CD4-positive, alpha-beta memory T cell (primary cell): ENCODE measurements around the gene VARS2. TPM values are rescaled to one million over a fixed set of nuclear protein-coding genes. Genes with fewer than 3 reads are reported as not detected.
"Not testable (repeated sequence)": the region's sequence is repeated elsewhere in the genome, so short reads cannot be mapped to it uniquely, and the experiment has no call there.

ENCODE experiments used
- CTCF ChIA-PET: fragments of 350-600 bp; sonication (Branson Sonifier 250); formaldehyde crosslinking; loops from one replicate; lab custom pipeline; 2021; ENCODE audit warnings: inconsistent platforms; ENCODE audit not compliant: partially characterized antibody; lab: Charles Lee
- POLR2A ChIA-PET: fragments of 350-600 bp; sonication (Branson Sonifier 250); formaldehyde crosslinking; loops from one replicate; lab custom pipeline; 2021; ENCODE audit not compliant: partially characterized antibody; lab: Charles Lee
- DNase-seq, 5 donors: peaks; one replicate each; pipeline versions ENCODE4 v3.0.0 to v3.0.0-alpha.2; 2020 to 2022; ENCODE audit warnings: mixed read lengths in 1 of 5
- H3K27ac ChIP-seq: one replicate; pipeline ENCODE4 v1.7.0; 2013; ENCODE audit warnings: low read depth, low read length
- H3K27me3 ChIP-seq: 2 replicates; pipeline ENCODE4 v1.7.0; 2013; ENCODE audit warnings: mild to moderate bottlenecking, low read length, moderate library complexity; ENCODE audit not compliant: insufficient read depth
- H3K36me3 ChIP-seq: 2 replicates; pipeline ENCODE4 v1.7.0; 2013; ENCODE audit warnings: mild to moderate bottlenecking, low read length, moderate library complexity; ENCODE audit not compliant: insufficient read depth
- H3K4me1 ChIP-seq: 2 replicates; pipeline ENCODE4 v1.7.0; 2013; ENCODE audit warnings: mild to moderate bottlenecking, low read length, moderate library complexity; ENCODE audit not compliant: insufficient read depth
- H3K4me3 ChIP-seq, 2 donors: one replicate each; pipeline ENCODE4 v1.7.0; 2013; ENCODE audit warnings: low read length in 2 of 2, mild to moderate bottlenecking in 1 of 2
- H3K9me3 ChIP-seq, 2 donors: one replicate each; pipeline ENCODE4 v1.7.0; 2013; ENCODE audit warnings: low read length in 2 of 2, control low read depth in 1 of 2; ENCODE audit not compliant: control insufficient read depth in 1 of 2
- H3K27ac Mint-ChIP-seq, 7 donors: one replicate each; pipeline ENCODE4 v1.8.0; 2020 to 2021; ENCODE audit warnings: mixed read lengths in 7 of 7, mild to moderate bottlenecking in 6 of 7, inconsistent platforms in 3 of 7, moderate library complexity in 3 of 7
- H3K27me3 Mint-ChIP-seq, 2 donors: one replicate each; pipeline ENCODE4 v1.8.0; 2020 to 2021; ENCODE audit warnings: mixed read lengths in 2 of 2
- H3K36me3 Mint-ChIP-seq, 2 donors: one replicate each; pipeline ENCODE4 v1.8.0; 2020 to 2021; ENCODE audit warnings: mixed read lengths in 2 of 2, inconsistent platforms in 1 of 2, mild to moderate bottlenecking in 1 of 2
- H3K4me1 Mint-ChIP-seq, 4 donors: one replicate each; pipeline ENCODE4 v1.8.0; 2020 to 2021; ENCODE audit warnings: mixed read lengths in 4 of 4, mild to moderate bottlenecking in 1 of 4
- H3K4me3 Mint-ChIP-seq, 8 donors: one replicate each; pipeline ENCODE4 v1.8.0; 2020 to 2021; ENCODE audit warnings: mixed read lengths in 8 of 8, mild to moderate bottlenecking in 7 of 8, moderate library complexity in 6 of 8, inconsistent platforms in 3 of 8
- H3K9me3 Mint-ChIP-seq, 8 donors: one replicate each; pipeline ENCODE4 v1.8.0; 2020 to 2021; ENCODE audit warnings: mixed read lengths in 8 of 8, mild to moderate bottlenecking in 5 of 8, inconsistent platforms in 3 of 8, moderate library complexity in 1 of 8
- intact Hi-C: fragments of 100-400 bp; cut with micrococcal nuclease; formaldehyde crosslinking; loops from one replicate; pipeline ENCODE4 v1.15.1; 2023
- polyA plus RNA-seq, 2 donors: library from polyadenylated mRNA; unstranded; fragments of 300-500 nt; fragmentation: Illumina TruSeq; gene quantifications; one replicate each; pipeline ENCODE4 v1.2.3, GENCODE V29; 2021
- total RNA-seq, 2 experiments: library from RNA; stranded (reverse); gene quantifications; one replicate each; pipeline ENCODE4 v1.2.3, GENCODE V29; 2021

VARS2 gene
- total RNA-seq (10 to 100 TPM; 34.9 to 37.8 TPM), polyA plus RNA-seq (10 to 100 TPM; 16.3 to 17.0 TPM)

GRCh38 chr6:30914076-30914853 is at the start of gene VARS2:
VARS2 (plus strand) TSS chr6:30914238; CDS start chr6:30914837, 599 bp downstream.
- POLR2A ChIA-PET = interaction anchor here (0.6 to 3.3 kb wide), 19 partner anchors 9 to 1026 kb away, joined by 3 to 13 read pairs (median 4); partner anchors contain the start of genes DDR1, MRPS18B, PPP1R10 and PSORS1C1
- no peaks in the 10 kb centered on the region for H3K27me3 ChIP-seq
- peaks cover 21% of the 10 kb centered on the region for H3K4me1 ChIP-seq
- no peaks in the 10 kb centered on the region for H3K27me3 Mint-ChIP-seq
- intact Hi-C loops = loop anchor here (1.0 kb wide), 2 partner anchors 86 to 155 kb away; no protein-coding TSS in a partner anchor
- H3K9me3 Mint-ChIP-seq = no peaks in the 10 kb centered on the region
- peaks cover 15% of the 10 kb centered on the region for H3K36me3 ChIP-seq
- peak within 1 kb of the TSS; percentile 83 to 98 (median 94) for H3K27ac Mint-ChIP-seq
- peak; percentile 86 to 92 (median 89) for DNase-seq
- peaks cover 34 to 49% of the 10 kb centered on the region in 2 donors for H3K36me3 Mint-ChIP-seq
- H3K4me3 ChIP-seq = peak within 1 kb of the TSS; percentile 70 to 94
- CTCF ChIA-PET = interaction anchor here (0.8 to 4.9 kb wide), 21 partner anchors 11 to 461 kb away, joined by 3 to 34 read pairs (median 4); partner anchors contain the start of genes IER3 and PSORS1C1
- H3K4me3 Mint-ChIP-seq = peak within 1 kb of the TSS; percentile 89 to 96 (median 95)
- H3K27ac ChIP-seq = peak within 1 kb of the TSS; percentile 77
- no peaks in the 10 kb centered on the region for H3K9me3 ChIP-seq
- H3K4me1 Mint-ChIP-seq = peaks cover 24 to 47% (median 34%) of the 10 kb centered on the region in 4 donors

- H3K27ac ChIP-seq = no peak overlapping the region
- Mint-ChIP-seq H3K4me1 (no peaks in the 10 kb centered on the region), H3K27me3 (peaks cover 0 to 1% of the 10 kb centered on the region in 2 donors), H3K36me3 (peaks cover 2 to 4% of the 10 kb centered on the region in 2 donors), H3K9me3 (peaks cover 0 to 26% (median 13%) of the 10 kb centered on the region in 8 donors), H3K4me3 (no peak overlapping the region), H3K27ac (no peak overlapping the region)
- H3K4me1 ChIP-seq = no peaks in the 10 kb centered on the region
- no peak for DNase-seq
- intact Hi-C loops = no loop called here
- H3K9me3 ChIP-seq = peaks cover 0 to 7% of the 10 kb centered on the region in 2 donors
- POLR2A ChIA-PET = no interaction called here
- no peaks in the 10 kb centered on the region for H3K36me3 ChIP-seq
- no peak overlapping the region for H3K4me3 ChIP-seq
- H3K27me3 ChIP-seq = no peaks in the 10 kb centered on the region
- CTCF ChIA-PET = no interaction called here
Measured at GRCh38 chr6:30864325-30864724, 49.7 kb upstream of the VARS2 start.

- H3K4me1 ChIP-seq, H3K27ac Mint-ChIP-seq, H3K36me3 ChIP-seq, DNase-seq, H3K4me3 ChIP-seq, intact Hi-C loops, H3K9me3 ChIP-seq, H3K27me3 ChIP-seq, H3K27me3 Mint-ChIP-seq, H3K27ac ChIP-seq, POLR2A ChIA-PET, H3K4me3 Mint-ChIP-seq, CTCF ChIA-PET: not testable (repeated sequence)
- Mint-ChIP-seq H3K36me3 (peaks cover 8 to 14% of the 10 kb centered on the region in 2 donors), H3K9me3 (peaks cover 2 to 47% (median 33%) of the 10 kb centered on the region in 8 donors), H3K4me1 (peaks cover 0 to 16% (median 5%) of the 10 kb centered on the region in 4 donors)
Measured at GRCh38 chr6:30869241-30869749, 44.7 kb upstream of the VARS2 start.

- Histone ChIP-seq H3K4me1 (no peaks in the 10 kb centered on the region), H3K4me3 (no peak overlapping the region), H3K27me3 (no peaks in the 10 kb centered on the region), H3K27ac (no peak overlapping the region), H3K9me3 (peaks cover 0 to 8% of the 10 kb centered on the region in 2 donors), H3K36me3 (no peaks in the 10 kb centered on the region)
- CTCF ChIA-PET = no interaction called here
- intact Hi-C loops = no loop called here
- Mint-ChIP-seq H3K4me1 (peaks cover 0 to 16% (median 5%) of the 10 kb centered on the region in 4 donors), H3K36me3 (peaks cover 8 to 14% of the 10 kb centered on the region in 2 donors), H3K27me3 (no peaks in the 10 kb centered on the region), H3K27ac (no peak overlapping the region), H3K9me3 (peaks cover 2 to 47% (median 33%) of the 10 kb centered on the region in 8 donors), H3K4me3 (no peak overlapping the region)
- no peak for DNase-seq
- POLR2A ChIA-PET = interaction anchor here (1.3 kb wide), 1 partner anchor 49 kb away, joined by 3 read pairs; no protein-coding TSS in a partner anchor
Measured at GRCh38 chr6:30870546-30870945, 43.5 kb upstream of the VARS2 start.

GRCh38 chr6:30871592-30872183 is 42.4 kb upstream of the VARS2 start:
- no peak overlapping the region for H3K27ac ChIP-seq
- H3K27me3 ChIP-seq = no peaks in the 10 kb centered on the region
- H3K9me3 Mint-ChIP-seq = peaks cover 2 to 47% (median 33%) of the 10 kb centered on the region in 8 donors
- H3K4me3 Mint-ChIP-seq = no peak overlapping the region
- H3K4me3 ChIP-seq = no peak overlapping the region
- DNase-seq = no peak
- no peak overlapping the region for H3K27ac Mint-ChIP-seq
- ChIA-PET CTCF (interaction anchor here (1.1 kb wide), 1 partner anchor 215 kb away, joined by 3 read pairs; no protein-coding TSS in a partner anchor), POLR2A (interaction anchor here (1.3 kb wide), 1 partner anchor 50 kb away, joined by 3 read pairs; no protein-coding TSS in a partner anchor)
- H3K4me1 Mint-ChIP-seq = peaks cover 0 to 16% (median 7%) of the 10 kb centered on the region in 4 donors
- H3K27me3 Mint-ChIP-seq = no peaks in the 10 kb centered on the region
- intact Hi-C loops = no loop called here
- no peaks in the 10 kb centered on the region for H3K4me1 ChIP-seq
- peaks cover 0 to 8% of the 10 kb centered on the region in 2 donors for H3K9me3 ChIP-seq
- H3K36me3 Mint-ChIP-seq = peaks cover 8 to 14% of the 10 kb centered on the region in 2 donors
- H3K36me3 ChIP-seq = no peaks in the 10 kb centered on the region

GRCh38 chr6:30873137-30873640 is 40.8 kb upstream of the VARS2 start:
- Mint-ChIP-seq H3K4me3 (no peak overlapping the region), H3K9me3 (peaks cover 2 to 43% (median 33%) of the 10 kb centered on the region in 8 donors), H3K4me1 (peaks cover 8 to 28% (median 16%) of the 10 kb centered on the region in 4 donors), H3K36me3 (peaks cover 8 to 14% of the 10 kb centered on the region in 2 donors), H3K27ac (no peak overlapping the region), H3K27me3 (no peaks in the 10 kb centered on the region)
- CTCF ChIA-PET = interaction anchor here (1.1 kb wide), 1 partner anchor 214 kb away, joined by 3 read pairs; no protein-coding TSS in a partner anchor
- H3K4me3 ChIP-seq = no peak overlapping the region
- no peaks in the 10 kb centered on the region for H3K27me3 ChIP-seq
- no peak for DNase-seq
- POLR2A ChIA-PET = no interaction called here
- intact Hi-C loops = no loop called here
- H3K27ac ChIP-seq = no peak overlapping the region
- peaks cover 0 to 8% of the 10 kb centered on the region in 2 donors for H3K9me3 ChIP-seq
- no peaks in the 10 kb centered on the region for H3K36me3 ChIP-seq
- peaks cover 10% of the 10 kb centered on the region for H3K4me1 ChIP-seq
